ENCODE measurements around the gene BBOX1. TPM values are rescaled to one million over a fixed set of nuclear protein-coding genes. Genes with fewer than 3 reads are reported as not detected.

The BBOX1 gene
- total and polyA plus RNA-seq, 2 of the 8 experiments (the other 6 are each of a cell fraction or from before 2014, with no cell fraction given): not detected

- H3K9ac ChIP-seq (replicated peaks in 1 of 4; ENCODE audit: extremely low read depth in 1 of 4, low read depth in 3 of 4, low read length in 3 of 4): no peak overlapping the region
- H4K91ac ChIP-seq (replicated peaks; ENCODE audit: insufficient read length, low read length): no peak overlapping the region
- no peak for TF ChIP-seq HDAC6 (IDR thresholded peaks at IDR 0.05; ENCODE audit: low read depth, low read length)
- TF ChIP-seq CREB1 (IDR thresholded peaks at IDR 0.05): no peak
- no peak for TF ChIP-seq SIX5 (IDR thresholded peaks at IDR 0.05; ENCODE audit: low read depth, low read length)
- no peak for TF ChIP-seq EGR1 (IDR thresholded peaks at IDR 0.05; ENCODE audit: borderline replicate concordance, low read depth, low read length)
- no peak for TF ChIP-seq TAF1 (IDR thresholded peaks at IDR 0.05; ENCODE audit: low read depth, low read length)
- TF ChIP-seq HDAC2 (IDR thresholded peaks at IDR 0.05; ENCODE audit: borderline replicate concordance in 1 of 2, low read depth in 2 of 2, low read length in 2 of 2): no peak
- TF ChIP-seq TEAD4 (IDR thresholded peaks at IDR 0.05; ENCODE audit: low read depth, low read length): no peak
- no peaks in the 10 kb centered on the region for H3K9me3 ChIP-seq (ENCODE audit: insufficient read depth in 2 of 2, low read depth in 1 of 2, low read length in 1 of 2)
- H2AK5ac ChIP-seq (ENCODE audit: low read depth, low read length): no peak overlapping the region
- no peak overlapping the region for H2BK15ac ChIP-seq (ENCODE audit: low read length)
- H3K18ac ChIP-seq (ENCODE audit: extremely low read depth, low read length): no peak overlapping the region
- no peak overlapping the region for H4K5ac ChIP-seq (ENCODE audit: insufficient read length, low read depth, low read length)
- no peaks in the 10 kb centered on the region for H3K79me2 ChIP-seq (ENCODE audit: control insufficient read depth in 1 of 2, insufficient read depth in 2 of 2, low read length in 2 of 2)
- no peak overlapping the region for H3K4me3 ChIP-seq (ENCODE audit: extremely low read depth in 1 of 4, insufficient read depth in 2 of 4, low read depth in 3 of 4, low read length in 4 of 4)
- no peaks in the 10 kb centered on the region for H3K36me3 ChIP-seq (ENCODE audit: control insufficient read depth in 2 of 4, insufficient read depth in 4 of 4, low read length in 3 of 4)
- H3K23ac ChIP-seq (ENCODE audit: insufficient read length): no peak overlapping the region
- no peak overlapping the region for H3K27ac ChIP-seq (ENCODE audit: low read depth, low read length)
- H3K79me1 ChIP-seq (ENCODE audit: low read depth, low read length): no peaks in the 10 kb centered on the region
- no peaks in the 10 kb centered on the region for H4K20me1 ChIP-seq (replicated peaks in 1 of 2; ENCODE audit: control insufficient read depth in 1 of 2, insufficient read depth in 2 of 2, low read length in 2 of 2)
- no peak overlapping the region for H3K4ac ChIP-seq (replicated peaks; ENCODE audit: insufficient read length, low read depth, low read length)
- H3K56ac ChIP-seq (replicated peaks; ENCODE audit: insufficient read length, low read depth, low read length): no peak overlapping the region
- no peak overlapping the region for H3K4me2 ChIP-seq (ENCODE audit: insufficient read depth in 1 of 2, low read depth in 2 of 2, low read length in 2 of 2)
- DNase-seq (ENCODE audit: low read depth in 1 of 2, low spot score in 2 of 2): no peak
- H3K27me3 ChIP-seq (replicated peaks in 1 of 4; ENCODE audit: control insufficient read depth in 3 of 4, extremely low read depth in 1 of 4, insufficient read depth in 3 of 4, low read length in 3 of 4): no peaks in the 10 kb centered on the region
- POLR2A ChIA-PET (ENCODE audit: partially characterized antibody): no interaction called here
- no peak overlapping the region for H2BK120ac ChIP-seq (replicated peaks; ENCODE audit: low read depth, low read length)
- CTCF ChIA-PET (ENCODE audit: partially characterized antibody): interaction anchor here (0.5 to 1.0 kb wide), 3 partner anchors 8 to 799 kb away, joined by 3 to 4 read pairs (median 3); no protein-coding TSS in a partner anchor
- no peak overlapping the region for H2BK5ac ChIP-seq (ENCODE audit: low read depth, low read length)
- no peak overlapping the region for H2AFZ ChIP-seq (ENCODE audit: low read length)
- no peak overlapping the region for H2BK12ac ChIP-seq (ENCODE audit: low read depth, low read length)
- no peak for FAIRE-seq
- no peaks in the 10 kb centered on the region for H3K23me2 ChIP-seq (ENCODE audit: low read depth, low read length)
- H3K14ac ChIP-seq (ENCODE audit: insufficient read length): no peak overlapping the region
- H4K8ac ChIP-seq (ENCODE audit: extremely low read depth, insufficient read depth, low read length): no peak overlapping the region; the same call in 1 of the 2 replicates
- H3K4me1 ChIP-seq (replicated peaks in 1 of 4; ENCODE audit: control insufficient read depth in 3 of 4, insufficient read depth in 4 of 4, low read length in 3 of 4): no peaks in the 10 kb centered on the region
- no peak overlapping the region for H2BK20ac ChIP-seq (ENCODE audit: low read length)
Measured at GRCh38 chr11:27083782-27084181, 43.2 kb downstream of the BBOX1 start.

Measured in H1 (cell line).